GM06990 (cell line): ENCODE measurements around the gene ENPP7.

Experiments used
- DNase-seq: peaks from one replicate; pipeline ENCODE4 v3.0.0-alpha.2; 2011; ENCODE audit not compliant: insufficient read length; ENCODE audit errors: extremely low read depth
- H3K27me3 ChIP-seq: replicated peaks from 2 replicates; pipeline ENCODE4 v1.6.0; 2011; ENCODE audit warnings: low read length; ENCODE audit not compliant: control insufficient read depth, insufficient read depth
- H3K36me3 ChIP-seq: 2 replicates; pipeline ENCODE4 v1.5.1; 2011; ENCODE audit warnings: low read length; ENCODE audit not compliant: control insufficient read depth, insufficient read depth
- H3K4me3 ChIP-seq: replicated peaks from 2 replicates; pipeline ENCODE4 v1.5.1; 2011; ENCODE audit warnings: low read depth, mild to moderate bottlenecking, control low read depth, low read length
- CTCF ChIP-seq: IDR thresholded peaks from 2 replicates; pipeline ENCODE4 v1.5.1; 2011; ENCODE audit warnings: low read length, control low read depth, mild to moderate bottlenecking, inconsistent platforms; ENCODE audit not compliant: insufficient read depth, poor library complexity, severe bottlenecking

Gene ENPP7

DNA sequence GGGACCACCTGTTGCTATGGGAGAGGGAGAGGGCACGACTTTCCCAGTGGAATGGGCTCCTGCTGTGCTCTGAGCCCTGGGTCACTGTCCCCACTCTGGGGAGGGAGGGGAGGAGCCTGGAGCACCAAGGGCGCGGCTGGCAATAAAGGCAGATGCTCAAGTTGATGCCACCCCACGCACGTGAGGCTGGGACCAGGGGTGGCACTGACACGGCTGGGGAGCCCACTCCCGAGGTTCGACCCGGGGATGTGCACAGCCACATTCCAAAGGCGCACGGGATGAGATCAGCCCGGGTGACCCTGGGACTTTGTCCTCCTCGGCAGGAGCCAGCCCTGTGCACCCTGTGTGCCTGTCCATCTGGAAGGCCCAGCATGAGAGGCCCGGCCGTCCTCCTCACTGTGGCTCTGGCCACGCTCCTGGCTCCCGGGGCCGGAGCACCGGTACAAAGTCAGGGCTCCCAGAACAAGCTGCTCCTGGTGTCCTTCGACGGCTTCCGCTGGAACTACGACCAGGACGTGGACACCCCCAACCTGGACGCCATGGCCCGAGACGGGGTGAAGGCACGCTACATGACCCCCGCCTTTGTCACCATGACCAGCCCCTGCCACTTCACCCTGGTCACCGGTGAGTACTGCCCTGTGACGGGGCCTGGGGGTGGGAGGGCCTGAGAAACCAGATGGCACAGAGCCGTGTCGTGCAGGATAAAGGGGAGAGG is at the start of gene ENPP7:
ENPP7 (plus strand) TSS at position 175 of the 715 bp plus-strand sequence; CDS start at position 372, 197 bp downstream.
- Histone ChIP-seq H3K27me3 (no peaks in the 10 kb centered on the region), H3K36me3 (no peaks in the 10 kb centered on the region; the same call in 1 of the 2 replicates), H3K4me3 (no peak within 1 kb of the TSS; the same call in 1 of the 2 replicates)
- no peak for DNase-seq
- TF ChIP-seq CTCF: no peak

GRCh38 chr17:79681101-79681621 is 49.6 kb upstream of the ENPP7 start:
- no peak overlapping the region for H3K4me3 ChIP-seq
- no peaks in the 10 kb centered on the region for H3K36me3 ChIP-seq
- no peaks in the 10 kb centered on the region; the same call in 1 of the 2 replicates for H3K27me3 ChIP-seq
- no peak for DNase-seq
- no peak for TF ChIP-seq CTCF

DNA sequence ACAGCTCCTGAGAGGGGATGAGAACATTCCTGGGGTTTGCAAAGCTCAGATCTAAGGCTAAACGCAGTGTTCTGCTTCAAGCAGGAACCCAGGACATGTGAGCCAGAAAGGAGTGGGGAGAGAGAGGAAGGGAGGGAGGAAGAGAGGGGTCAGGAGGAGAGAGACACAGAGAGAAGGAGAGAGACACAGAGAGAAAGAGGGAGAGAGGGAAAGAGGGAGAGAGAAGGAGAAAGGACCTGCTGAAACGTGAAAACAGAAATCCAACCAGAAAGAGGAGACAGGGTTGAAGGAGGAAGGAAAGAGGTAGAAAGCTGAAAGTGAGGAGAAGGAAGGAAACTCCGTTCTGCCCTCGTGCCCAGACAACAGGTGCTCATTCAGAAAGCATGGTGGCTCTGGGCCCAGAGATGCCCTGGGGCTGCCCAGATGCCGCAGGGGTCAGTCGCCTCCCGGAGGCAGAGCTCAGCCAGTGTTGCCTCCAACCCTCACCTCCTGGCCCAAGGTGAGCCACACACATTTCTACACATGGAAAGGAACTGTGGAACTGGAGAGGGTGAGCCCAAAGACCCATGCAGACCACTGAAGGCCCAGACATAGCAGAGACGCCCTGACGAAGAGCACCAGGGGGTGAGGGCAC is 49.0 kb upstream of the ENPP7 start:
- no peak for DNase-seq

GRCh38 chr17:79683365-79683764 is 47.4 kb upstream of the ENPP7 start:
- Histone ChIP-seq H3K27me3 (no peaks in the 10 kb centered on the region; the same call in 1 of the 2 replicates), H3K4me3 (no peak overlapping the region), H3K36me3 (no peaks in the 10 kb centered on the region)
- no peak for TF ChIP-seq CTCF
- DNase-seq: no peak

More for the DNA sequence above, 49.0 kb upstream of the ENPP7 start:
- H3K36me3 ChIP-seq: no peaks in the 10 kb centered on the region
- no peak for TF ChIP-seq CTCF
- H3K27me3 ChIP-seq: no peaks in the 10 kb centered on the region; the same call in 1 of the 2 replicates
- no peak overlapping the region for H3K4me3 ChIP-seq

DNA sequence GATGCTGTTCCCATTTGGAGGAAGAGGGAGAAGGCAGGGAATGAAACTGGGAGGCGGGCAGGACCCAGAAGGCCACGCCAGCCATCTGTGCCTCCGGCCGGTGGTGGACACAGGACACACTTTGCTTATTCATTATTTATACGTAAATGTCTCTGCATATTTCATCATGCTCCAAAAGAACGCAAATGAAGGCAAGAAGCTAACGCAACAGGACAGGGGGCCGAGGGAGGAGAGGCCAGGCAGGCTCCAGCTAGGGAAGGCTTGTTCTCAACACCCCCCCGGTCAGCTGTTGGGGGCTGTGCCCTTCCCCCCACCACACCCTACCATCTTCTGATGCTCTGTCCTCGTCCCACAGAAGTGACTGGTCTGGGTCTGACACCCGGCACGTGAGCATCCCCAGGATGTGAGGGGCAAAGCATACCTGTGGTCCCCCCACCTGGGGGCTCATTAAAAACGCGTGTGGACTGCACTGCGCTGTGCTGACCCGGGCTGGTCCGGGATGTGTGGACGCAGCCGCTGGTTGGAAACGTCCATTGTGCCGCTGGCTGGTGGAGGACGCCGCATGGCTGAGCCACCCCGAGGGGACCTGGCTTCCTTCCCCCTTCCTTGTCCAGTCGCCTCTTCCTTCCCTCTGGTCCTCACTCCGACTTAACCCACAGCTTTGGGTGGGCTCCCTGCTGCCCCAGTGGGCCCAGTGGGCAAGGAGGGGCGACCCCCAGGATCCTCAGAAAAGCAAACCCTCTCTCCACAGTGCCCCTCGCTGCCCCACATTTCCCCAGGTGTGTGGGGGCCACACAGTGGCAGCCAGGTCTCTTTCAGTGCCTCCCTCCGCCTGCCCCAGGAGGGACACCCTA is 46.4 kb upstream of the ENPP7 start:
- Histone ChIP-seq H3K4me3 (no peak overlapping the region), H3K36me3 (no peaks in the 10 kb centered on the region), H3K27me3 (no peaks in the 10 kb centered on the region; the same call in 1 of the 2 replicates)
- TF ChIP-seq CTCF: no peak
- DNase-seq: no peak
